HG03342 (cell line): ENCODE measurements around the gene HSD17B14.
"Not testable (repeated sequence)": the region's sequence is repeated elsewhere in the genome, so short reads cannot be mapped to it uniquely, and the experiment has no call there.

Source experiments
- ATAC-seq: cut with Tn5 transposase; IDR thresholded peaks from one replicate; pipeline ENCODE4 v1.9.1; 2021; ENCODE audit warnings: mild to moderate bottlenecking, moderate library complexity; ENCODE audit not compliant: unreplicated experiment

The HSD17B14 gene

DNA sequence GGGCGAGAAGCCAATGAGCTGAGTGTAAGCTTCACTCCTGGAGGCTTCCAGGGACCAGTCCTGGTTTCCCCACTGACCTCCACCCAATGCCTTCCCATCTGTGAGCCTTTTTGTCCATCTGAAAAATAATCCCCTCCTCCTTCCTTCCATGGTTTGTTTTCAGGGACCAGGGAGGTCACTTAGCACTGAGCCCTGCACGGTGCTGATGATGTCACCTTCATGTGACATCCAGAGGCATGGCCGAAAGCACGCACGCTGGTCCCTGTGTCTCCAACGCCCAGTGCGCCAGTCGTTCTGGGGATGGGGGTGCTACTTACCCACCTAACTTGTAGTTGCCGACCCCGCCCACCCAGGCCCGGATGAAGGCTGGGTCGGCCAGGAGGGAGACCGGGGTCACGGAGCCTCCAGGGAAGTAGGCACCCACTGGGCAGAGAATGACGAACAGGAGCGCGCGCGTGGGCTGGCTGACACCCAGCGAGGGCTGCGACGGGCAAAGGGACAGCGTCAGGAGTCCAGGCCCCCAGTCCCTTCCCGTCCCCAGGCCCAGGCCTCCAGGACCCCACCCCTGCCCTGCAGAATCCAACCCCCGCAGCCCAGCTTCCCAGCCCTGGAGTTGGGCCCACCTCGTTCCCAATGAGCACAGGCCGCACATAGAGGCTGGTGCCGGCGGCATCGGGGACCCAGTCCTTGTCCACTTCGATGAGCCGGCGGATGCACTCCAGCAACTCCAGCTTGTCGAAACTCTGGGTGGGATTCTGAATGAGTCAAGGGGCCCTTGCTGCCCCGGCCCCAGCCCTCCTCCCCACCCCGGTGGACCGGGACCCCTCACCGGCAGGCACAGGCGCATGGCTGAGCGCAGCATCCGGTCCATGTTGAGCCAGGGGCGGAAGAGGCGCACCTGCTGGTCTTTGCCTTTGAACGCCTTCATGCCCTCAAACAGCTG lies 36.7 kb downstream of the HSD17B14 start:
- no peak for ATAC-seq

DNA sequence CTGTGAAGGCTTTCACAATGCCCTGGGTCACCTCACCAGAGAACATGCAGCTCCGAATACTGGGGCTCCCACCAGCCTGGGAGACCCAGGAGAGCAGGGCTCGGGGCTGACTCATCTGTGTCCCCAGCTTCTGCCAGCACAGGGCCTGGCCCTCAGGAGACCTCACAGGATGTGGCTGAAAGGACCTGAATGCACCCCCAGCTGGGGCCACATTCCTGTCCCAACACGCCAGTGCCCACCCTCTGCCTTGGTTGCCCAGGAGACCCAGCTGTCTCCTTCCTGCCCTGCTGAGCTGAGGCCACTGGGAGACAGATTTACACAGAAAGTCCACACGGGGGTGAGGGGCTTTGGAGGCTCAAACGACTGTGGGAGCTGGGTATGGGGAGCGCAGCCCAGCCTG lies 37.4 kb downstream of the HSD17B14 start:
- ATAC-seq: no peak

DNA sequence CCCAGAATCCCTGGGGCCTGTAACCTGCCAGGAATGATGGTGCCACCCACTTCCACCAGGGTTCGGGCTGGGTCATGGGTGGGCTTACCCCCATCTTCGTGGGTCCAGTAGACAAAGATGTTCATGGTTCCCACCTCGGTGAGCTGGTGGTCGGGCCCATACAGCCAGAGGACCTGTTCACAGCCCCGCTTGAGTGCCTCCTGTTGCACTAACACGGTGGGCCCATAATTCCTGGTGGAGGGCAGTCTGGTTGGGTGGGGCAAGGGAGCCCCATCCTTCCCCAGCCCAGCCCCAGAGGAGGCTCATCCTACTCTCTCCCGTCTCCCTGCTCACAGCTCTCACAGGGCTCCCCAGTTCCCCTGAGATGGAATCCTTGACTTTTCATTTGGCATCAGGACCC lies 39.2 kb downstream of the HSD17B14 start:
- ATAC-seq: no peak

DNA sequence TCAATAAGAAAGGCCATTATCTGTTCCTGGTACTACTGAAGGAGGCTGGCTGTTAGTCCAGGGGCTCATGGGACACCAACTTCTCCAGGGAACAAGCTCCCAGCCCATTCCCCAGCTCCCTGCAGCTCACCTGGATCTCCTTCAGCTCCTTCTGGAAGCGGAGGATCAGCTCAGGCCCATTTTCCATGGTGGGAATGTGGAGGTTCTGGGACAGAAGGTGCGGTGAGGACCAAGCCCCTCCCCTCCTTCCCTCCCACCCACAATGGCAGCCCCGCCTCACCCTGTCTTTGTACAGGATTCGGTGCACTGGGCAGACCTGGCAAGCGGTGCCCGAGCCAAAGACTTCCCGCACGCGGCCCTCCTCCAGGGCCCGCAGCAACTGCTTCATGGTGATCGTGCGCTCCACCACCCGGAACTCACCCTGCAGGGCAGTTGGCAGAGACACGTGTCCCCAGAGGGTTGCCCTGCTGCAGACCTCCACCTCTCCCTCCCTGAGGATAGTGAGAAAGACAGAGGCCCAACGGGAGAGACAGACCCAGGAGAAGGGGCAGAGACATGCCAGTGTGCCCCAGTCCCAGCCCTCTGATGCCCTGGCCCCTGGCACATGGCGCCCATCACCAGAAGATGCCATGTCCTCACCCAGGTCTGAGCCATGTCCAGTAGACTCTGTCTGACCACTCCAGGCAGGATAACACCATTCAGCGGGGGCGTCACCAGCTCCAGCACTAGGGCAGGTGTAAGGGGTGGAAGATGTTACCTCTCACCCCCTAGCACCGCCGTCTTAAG lies 39.8 kb downstream of the HSD17B14 start:
- ATAC-seq: no peak

DNA sequence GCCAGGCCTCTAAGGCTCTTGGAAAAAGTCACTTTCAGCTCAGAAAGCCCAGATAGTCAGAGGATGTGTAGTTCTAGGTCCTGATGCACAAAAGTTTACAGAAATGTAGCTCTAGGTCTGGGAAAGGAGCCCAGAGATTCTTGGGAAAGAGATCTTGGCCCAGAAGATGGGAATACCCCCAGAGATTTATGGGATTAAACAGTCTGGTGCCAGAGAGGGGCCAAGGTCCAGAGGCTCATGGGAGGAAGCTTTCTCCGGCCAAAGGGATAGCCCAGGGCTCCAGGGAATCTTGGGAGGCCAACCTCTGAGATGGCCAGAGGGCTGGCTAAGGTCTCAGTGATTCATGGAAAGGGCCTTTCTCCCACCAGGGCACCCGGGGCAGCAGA lies 40.6 kb downstream of the HSD17B14 start:
- ATAC-seq: no peak

DNA sequence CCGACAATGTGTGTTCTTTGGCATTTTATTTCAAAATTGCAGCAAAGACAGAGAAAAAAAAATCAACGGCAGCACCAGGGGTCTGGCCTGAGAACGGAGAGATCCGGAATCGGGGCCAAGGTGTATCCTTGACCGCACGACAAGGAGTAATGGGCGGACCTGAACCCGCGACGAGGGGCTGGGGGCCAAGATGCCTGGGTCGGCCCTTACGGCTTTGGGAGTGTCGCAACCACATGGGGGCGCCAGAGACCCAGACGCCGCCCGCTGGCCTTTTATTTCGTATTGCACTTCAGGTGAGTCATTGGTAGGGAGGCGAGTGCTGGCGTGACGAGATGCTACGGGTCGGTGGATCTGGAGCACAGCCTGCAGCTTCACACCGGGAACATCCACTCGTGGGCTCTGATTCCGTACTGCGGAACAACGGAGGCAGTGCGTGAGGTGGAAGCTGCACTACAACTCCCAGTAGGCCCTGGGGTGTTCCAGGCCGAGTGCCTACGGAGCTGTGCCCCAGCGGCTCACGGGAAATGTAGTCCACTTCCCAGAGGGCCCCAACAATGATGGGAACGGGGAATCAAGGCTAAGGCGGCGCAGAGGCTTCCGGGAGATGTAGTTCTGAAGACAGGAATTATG lies 41.1 kb downstream of the HSD17B14 start:
- peak; percentile 77 for ATAC-seq

DNA sequence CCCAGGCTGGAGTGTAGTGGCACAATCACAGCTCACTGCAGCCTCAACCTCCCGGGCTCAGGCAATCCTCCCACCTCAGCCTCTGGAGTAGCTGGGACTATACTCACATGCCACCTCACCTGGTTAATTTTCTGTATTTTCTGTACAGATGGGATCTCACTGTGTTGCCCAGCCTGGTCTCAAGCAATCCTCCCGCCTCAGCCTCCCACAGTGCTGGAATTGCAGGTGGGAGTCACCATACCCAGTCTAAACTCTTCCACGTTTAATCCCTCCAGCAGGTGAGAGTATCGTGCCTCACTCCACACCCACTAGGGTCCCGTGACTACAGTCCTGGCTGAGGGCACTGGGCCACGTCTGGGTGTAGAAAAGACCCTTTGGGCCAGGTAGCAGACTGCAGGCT lies 42.0 kb downstream of the HSD17B14 start:
- no peak for ATAC-seq

DNA sequence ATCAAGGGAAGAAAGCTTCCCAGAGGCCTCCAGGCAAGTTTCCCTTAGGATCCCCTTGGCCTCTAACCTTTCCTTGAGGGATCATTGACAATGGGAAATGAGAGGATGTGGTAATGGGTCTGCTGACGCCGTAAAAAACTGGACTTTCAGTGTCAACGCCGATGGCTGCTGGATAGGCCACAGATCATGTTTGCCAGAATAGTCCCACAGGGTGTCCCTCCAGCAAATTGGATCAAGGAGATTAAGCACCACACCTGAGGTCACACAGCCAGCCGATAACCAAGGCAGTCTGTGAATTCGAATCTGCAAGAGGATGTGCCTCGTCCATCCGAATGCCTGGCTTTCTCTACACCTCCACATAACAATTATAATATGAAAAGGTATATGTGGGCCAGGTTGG lies 43.0 kb downstream of the HSD17B14 start:
- ATAC-seq: no peak

DNA sequence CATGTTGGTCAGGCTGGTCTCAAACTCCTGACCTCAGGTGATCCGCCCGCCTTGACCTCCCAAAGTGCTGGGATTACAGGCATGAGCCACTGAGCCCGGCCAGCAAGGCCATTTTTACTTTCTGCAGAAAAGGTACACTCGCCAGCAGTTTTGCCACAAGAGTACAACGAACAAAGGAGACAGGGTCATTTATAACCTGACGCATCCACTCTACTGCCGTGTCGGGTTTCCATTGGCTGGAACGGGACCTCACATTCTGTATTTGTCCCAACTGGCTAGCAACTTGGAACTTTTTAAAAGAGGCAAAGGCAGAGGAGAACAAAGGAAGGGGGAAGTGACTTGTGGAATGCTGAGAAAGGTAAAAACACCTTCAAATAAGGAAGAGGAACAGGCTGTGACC lies 49.0 kb downstream of the HSD17B14 start:
- not testable (repeated sequence) for ATAC-seq

DNA sequence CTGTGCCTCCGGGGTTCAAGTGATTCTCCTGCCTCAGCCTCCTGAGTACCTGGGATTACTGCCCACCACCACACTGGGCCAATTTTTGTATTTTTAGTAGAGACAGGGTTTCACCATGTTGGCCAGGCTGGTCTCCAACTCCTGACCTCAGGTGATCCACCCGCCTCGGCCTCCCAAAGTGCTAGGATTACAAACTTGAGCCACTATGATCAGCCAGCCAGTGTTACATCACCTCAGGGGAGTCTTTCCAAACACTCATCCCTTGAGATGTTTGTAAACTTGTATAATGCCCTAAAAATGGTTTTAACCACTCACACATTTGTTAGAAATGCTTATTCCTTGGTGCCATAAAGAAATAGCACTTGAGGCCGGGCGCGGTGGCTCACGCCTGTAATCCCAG lies 49.9 kb downstream of the HSD17B14 start:
- ATAC-seq: not testable (repeated sequence)

DNA sequence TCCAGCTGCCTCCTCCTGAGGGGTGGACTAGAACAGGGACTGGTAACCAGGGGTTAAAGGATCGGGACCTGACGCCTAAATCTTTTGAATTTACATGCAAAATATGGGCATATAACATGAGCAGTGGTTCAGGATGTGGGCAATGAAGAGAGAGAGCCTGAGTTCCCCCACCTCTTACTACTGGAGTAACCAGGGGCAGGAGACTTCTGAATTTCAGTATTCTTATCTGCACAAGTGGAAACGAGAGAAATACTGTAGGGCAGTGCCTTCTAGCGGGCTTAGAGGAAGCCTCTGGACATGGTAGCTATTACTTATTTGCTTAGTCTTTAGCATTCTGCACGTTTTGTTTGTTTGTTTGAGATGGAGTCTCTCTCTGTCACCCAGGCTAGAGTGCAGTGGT lies 51.8 kb downstream of the HSD17B14 start:
- no peak for ATAC-seq

DNA sequence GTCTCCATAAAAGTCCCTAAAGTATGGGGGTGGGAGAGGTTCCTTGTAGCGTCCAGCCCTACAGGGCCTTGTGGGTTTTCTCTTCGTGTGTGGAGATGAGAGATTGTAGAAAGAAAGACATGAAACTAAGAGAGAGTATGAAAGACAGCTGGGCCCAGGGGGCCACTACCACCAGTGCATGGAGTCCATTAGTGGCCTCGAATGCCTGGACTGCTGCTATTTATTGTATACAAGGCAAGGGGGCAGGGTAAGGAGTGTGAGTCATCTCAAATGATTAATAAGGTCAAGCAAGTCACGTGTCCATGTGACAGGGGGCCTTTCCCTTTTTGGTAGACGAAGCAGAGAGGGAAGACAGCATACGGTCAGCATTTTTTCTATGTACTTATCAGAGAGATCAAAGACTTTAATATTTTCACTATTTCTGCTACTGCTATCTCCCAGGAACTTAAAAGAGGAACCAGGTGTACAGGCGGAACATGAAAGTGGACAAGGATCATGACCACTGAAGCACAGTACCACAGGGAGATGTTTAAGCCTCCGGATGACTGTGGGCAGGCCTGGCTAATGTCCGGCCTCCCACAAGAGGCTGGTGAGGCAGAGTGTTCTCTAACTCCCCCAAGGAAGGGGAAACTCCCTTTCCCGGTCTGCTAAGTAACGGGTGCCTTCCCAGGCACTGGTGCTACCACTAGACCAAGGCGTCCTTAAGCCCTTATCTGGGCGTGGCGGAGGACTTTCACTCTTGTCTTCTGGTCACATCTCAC lies 55.5 kb downstream of the HSD17B14 start:
- ATAC-seq: no peak

DNA sequence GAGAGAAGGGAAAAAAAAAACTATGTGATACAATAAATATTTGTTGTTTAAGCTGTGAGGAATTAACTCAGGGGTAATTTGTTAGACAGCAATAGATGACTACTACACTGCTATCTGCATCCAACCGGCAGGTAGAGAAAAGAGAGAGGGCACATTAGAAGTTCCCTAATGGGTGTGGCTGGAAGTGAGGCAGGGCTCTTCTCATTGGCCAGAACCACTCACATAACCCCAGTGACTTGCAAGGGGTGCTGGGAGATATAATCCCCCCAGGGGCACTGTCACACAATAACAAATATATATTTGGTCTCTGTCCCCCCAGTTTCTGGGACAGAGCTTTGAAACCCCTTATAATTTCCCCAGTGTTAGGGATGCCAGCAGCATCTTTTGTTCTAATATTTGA lies 56.7 kb downstream of the HSD17B14 start:
- no peak for ATAC-seq

DNA sequence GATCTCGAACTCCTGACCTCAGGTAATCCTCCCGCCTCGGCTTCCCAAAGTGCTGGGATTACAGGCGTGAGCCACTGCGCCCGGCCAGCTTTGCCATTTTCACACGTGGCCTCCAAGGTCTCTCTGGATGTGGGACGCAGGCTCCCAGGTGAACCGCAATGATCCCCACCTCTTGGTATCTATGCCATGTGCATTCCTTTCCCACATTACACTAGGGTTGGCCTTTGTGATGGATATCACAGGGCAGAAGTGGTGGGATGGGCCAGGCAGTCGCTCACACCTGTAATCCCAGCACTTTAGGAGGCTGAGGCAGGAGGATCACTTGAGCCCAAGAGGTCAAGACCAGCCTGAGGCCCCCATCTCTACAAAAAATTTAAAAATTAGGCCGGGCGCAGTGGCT lies 58.6 kb downstream of the HSD17B14 start:
- ATAC-seq: no peak

DNA sequence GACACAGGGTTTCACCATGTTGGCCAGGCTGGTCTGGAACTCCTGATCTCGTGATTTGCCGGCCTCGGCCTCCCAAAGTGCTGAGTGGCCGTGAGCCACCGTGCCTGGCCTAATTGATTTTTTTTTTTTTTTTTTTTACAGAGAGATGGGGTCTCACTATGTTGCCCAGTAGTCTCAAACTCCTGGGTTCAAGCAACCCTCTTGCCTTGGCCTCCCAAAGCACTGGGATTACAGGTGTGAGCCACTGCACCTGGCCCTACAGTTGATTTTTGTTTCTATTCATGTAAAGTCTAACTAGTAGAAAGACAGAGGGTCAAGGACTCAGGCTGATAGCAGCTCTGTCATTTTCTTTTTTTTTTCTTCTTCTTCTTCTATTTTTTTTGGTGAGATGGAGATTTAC lies 59.2 kb downstream of the HSD17B14 start:
- ATAC-seq: no peak

DNA sequence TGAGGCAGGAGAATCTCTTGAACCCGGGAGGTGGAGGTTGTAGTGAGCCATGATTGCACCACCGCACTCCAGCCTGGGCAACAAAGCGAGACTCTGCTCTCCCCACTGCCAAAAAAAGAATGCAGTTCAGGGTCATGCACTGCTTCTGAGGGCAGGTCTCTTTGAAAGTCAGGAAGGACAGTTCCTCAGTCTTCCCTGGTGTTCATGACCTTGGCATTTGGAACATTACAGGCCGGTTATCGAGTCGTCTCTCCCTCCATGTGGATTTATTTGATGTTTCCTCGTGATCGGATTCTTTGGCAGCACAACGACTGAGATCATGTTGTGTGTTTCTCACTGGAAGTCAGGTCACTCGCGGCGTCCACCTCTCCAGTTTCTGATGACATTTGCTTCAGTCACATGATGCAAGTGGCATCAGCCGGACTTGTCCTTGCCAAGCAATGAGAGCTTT lies 63.8 kb downstream of the HSD17B14 start:
- no peak for ATAC-seq

DNA sequence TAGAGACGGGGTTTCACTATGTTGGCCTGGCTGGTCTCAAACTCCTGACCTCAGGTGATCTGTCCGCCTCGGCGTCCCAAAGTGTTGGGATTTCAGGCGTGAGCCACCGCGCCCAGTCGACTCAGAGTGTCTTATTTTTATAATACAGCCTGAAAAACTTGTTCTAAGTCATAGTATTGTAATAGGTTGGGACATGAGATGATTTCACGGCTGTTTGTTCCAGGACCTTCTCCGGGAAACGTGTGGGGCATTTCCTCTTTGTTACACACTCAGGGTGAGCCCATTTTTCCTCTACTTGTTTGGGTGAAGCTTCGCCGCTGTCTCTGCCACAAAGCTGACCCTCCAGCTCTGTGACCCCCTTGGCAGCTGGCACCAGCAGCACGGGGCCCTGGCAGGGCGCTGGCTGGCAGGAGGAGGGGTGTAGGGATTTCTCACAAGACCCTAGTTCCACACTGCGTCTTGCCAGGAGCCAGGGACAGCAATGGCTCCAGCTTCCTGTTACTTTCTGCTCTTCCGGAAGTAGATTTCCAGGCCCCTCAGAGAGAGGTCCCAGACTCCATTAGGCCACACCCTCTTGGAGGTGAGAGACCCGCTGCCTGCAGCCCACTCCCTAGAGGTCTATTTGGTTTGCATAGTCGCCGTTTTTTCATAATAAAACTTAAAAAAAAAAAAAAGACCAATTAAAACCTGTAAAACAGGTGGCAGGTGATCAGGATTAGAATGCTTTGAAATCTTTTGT lies 65.4 kb downstream of the HSD17B14 start:
- no peak for ATAC-seq

DNA sequence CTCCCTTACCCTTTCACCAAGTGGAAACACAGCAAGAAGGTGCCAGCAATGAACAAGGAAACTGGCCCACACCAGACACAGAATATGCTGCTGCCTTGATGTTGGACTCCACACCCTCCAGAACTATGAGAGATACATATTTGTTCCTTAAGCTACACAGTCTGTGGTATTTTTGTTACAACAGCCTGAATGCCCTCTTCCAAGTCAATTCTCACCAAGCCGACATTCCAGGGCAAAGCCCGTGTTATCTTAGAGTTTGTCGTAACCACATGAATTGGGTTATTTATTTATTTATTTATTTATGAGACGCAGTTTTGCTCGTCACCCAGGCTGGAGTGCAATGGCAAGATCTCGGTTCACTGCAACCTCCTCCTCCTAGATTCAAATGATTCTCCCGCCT lies 66.0 kb downstream of the HSD17B14 start:
- ATAC-seq: no peak

DNA sequence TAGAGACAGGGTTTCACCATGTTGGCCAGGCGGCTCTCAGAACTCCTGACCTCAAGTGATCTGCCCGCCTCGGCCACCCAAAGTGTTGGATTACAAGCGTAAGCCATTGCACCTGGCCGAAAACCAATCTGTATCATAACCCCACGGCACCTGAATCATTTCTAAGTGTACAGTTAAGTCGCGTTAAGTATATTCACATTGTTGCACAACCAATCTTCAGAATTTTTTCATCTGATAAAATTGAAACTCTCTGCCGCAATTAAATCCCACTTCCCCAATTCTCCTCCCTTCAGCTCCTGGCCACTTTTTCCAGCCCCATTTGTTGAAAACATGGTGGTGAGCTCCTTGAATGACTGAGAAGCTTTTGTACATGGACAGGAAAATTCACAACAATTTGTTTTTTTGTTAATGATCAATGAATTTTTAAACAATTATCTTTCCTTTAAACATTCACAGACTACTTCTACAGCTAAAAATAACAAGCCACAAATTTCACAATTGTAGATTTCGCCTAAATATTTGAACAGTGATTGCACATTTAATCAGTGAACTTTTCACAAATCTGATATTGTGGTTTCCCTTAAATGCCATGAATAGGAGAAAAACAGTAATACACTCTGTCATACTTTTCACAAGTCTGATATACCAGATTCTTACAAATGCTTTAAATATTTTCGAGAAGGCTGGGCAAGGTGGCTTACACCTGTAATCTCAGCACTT lies 67.1 kb downstream of the HSD17B14 start:
- ATAC-seq: no peak
